Measurements from ENCODE around the gene LAMB4. TPM values are rescaled to one million over a fixed set of nuclear protein-coding genes. Genes with fewer than 3 reads are reported as not detected.

The LAMB4 gene
- total and polyA plus RNA-seq, 2 of the 8 experiments (the other 6 are each of a cell fraction or from before 2014, with no cell fraction given): not detected

- Histone ChIP-seq H3K23ac (ENCODE audit: insufficient read length) (no peak overlapping the region), H3K56ac (replicated peaks; ENCODE audit: insufficient read length, low read depth, low read length) (no peak overlapping the region), H2AFZ (ENCODE audit: low read length) (no peak overlapping the region), H4K5ac (ENCODE audit: insufficient read length, low read depth, low read length) (no peak overlapping the region), H3K79me1 (ENCODE audit: low read depth, low read length) (no peaks in the 10 kb centered on the region), H3K4me1 (replicated peaks in 1 of 4; ENCODE audit: control insufficient read depth in 3 of 4, insufficient read depth in 4 of 4, low read length in 3 of 4) (no peaks in the 10 kb centered on the region), H4K20me1 (replicated peaks in 1 of 2; ENCODE audit: control insufficient read depth in 1 of 2, insufficient read depth in 2 of 2, low read length in 2 of 2) (no peaks in the 10 kb centered on the region), H3K4ac (replicated peaks; ENCODE audit: insufficient read length, low read depth, low read length) (no peak overlapping the region), H2AK5ac (ENCODE audit: low read depth, low read length) (no peak overlapping the region), H3K9ac (replicated peaks in 1 of 4; ENCODE audit: extremely low read depth in 1 of 4, low read depth in 3 of 4, low read length in 3 of 4) (no peak overlapping the region), H2BK12ac (ENCODE audit: low read depth, low read length) (no peak overlapping the region), H2BK20ac (ENCODE audit: low read length) (no peak overlapping the region), H3K18ac (ENCODE audit: extremely low read depth, low read length) (no peak overlapping the region), H2BK5ac (ENCODE audit: low read depth, low read length) (no peak overlapping the region), H3K23me2 (ENCODE audit: low read depth, low read length) (no peaks in the 10 kb centered on the region), H4K91ac (replicated peaks; ENCODE audit: insufficient read length, low read length) (no peak overlapping the region), H3K27ac (ENCODE audit: low read depth, low read length) (no peak overlapping the region), H4K8ac (ENCODE audit: extremely low read depth, insufficient read depth, low read length) (no peak overlapping the region), H3K4me2 (ENCODE audit: insufficient read depth in 1 of 2, low read depth in 2 of 2, low read length in 2 of 2) (no peak overlapping the region), H2BK15ac (ENCODE audit: low read length) (no peak overlapping the region), H3K9me3 (ENCODE audit: insufficient read depth in 2 of 2, low read depth in 1 of 2, low read length in 1 of 2) (no peaks in the 10 kb centered on the region), H3K14ac (ENCODE audit: insufficient read length) (no peak overlapping the region), H3K27me3 (replicated peaks in 1 of 4; ENCODE audit: control insufficient read depth in 3 of 4, extremely low read depth in 1 of 4, insufficient read depth in 3 of 4, low read length in 3 of 4) (no peaks in the 10 kb centered on the region), H3K36me3 (ENCODE audit: control insufficient read depth in 2 of 4, insufficient read depth in 4 of 4, low read length in 3 of 4) (no peaks in the 10 kb centered on the region), H3K79me2 (ENCODE audit: control insufficient read depth in 1 of 2, insufficient read depth in 2 of 2, low read length in 2 of 2) (no peaks in the 10 kb centered on the region), H3K4me3 (ENCODE audit: extremely low read depth in 1 of 4, insufficient read depth in 2 of 4, low read depth in 3 of 4, low read length in 4 of 4) (no peak overlapping the region), H2BK120ac (replicated peaks; ENCODE audit: low read depth, low read length) (no peak overlapping the region)
- ChIA-PET CTCF (ENCODE audit: partially characterized antibody) (interaction anchor here (1.6 kb wide), 1 partner anchor 345 kb away, joined by 7 read pairs; no protein-coding TSS in a partner anchor), POLR2A (ENCODE audit: partially characterized antibody) (no interaction called here)
- no peak for TF ChIP-seq JUN (IDR thresholded peaks at IDR 0.05; ENCODE audit: low read depth, low read length)
- TF ChIP-seq SP1 (IDR thresholded peaks at IDR 0.05; ENCODE audit: low read depth, low read length): no peak
- no peak for TF ChIP-seq POLR2A (IDR thresholded peaks at IDR 0.05; ENCODE audit: control extremely low read depth in 1 of 2, low read depth in 2 of 2, low read length in 2 of 2)
- no peak for TF ChIP-seq TBP (IDR thresholded peaks at IDR 0.05; ENCODE audit: low read depth, low read length)
- no peak for TF ChIP-seq ZNF274 (IDR thresholded peaks at IDR 0.05; ENCODE audit: borderline replicate concordance, extremely low read depth, low read length)
- TF ChIP-seq PHF8 (conservative IDR thresholded peaks at IDR 0.05; ENCODE audit: low read depth, low read length): no peak
- TF ChIP-seq RAD21 (IDR thresholded peaks at IDR 0.05 in 1 of 2, conservative IDR thresholded peaks at IDR 0.05 in 1 of 2; ENCODE audit: low read depth in 2 of 2, low read length in 2 of 2): no peak
- TF ChIP-seq, protein P1, sequence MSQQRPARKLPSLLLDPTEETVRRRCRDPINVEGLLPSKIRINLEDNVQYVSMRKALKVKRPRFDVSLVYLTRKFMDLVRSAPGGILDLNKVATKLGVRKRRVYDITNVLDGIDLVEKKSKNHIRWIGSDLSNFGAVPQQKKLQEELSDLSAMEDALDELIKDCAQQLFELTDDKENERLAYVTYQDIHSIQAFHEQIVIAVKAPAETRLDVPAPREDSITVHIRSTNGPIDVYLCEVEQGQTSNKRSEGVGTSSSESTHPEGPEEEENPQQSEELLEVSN (IDR thresholded peaks at IDR 0.05): no peak
- no peak for TF ChIP-seq SRF (IDR thresholded peaks at IDR 0.05; ENCODE audit: low read depth, low read length)
- TF ChIP-seq SIX5 (IDR thresholded peaks at IDR 0.05; ENCODE audit: low read depth, low read length): no peak
- TF ChIP-seq CTCF (IDR thresholded peaks at IDR 0.05; ENCODE audit: control extremely low read depth in 1 of 3, insufficient read depth in 1 of 3, low read depth in 1 of 3, low read length in 3 of 3): no peak
- TF ChIP-seq NRF1 (IDR thresholded peaks at IDR 0.05; ENCODE audit: low read depth, low read length): no peak
- DNase-seq (ENCODE audit: low read depth in 1 of 2, low spot score in 2 of 2) (no peak), FAIRE-seq (no peak)
- WGBS, 2 experiments (ENCODE audit: extremely low coverage in 1 of 2, insufficient coverage in 1 of 2, insufficient read length in 1 of 2, insufficient replicate concordance in 2 of 2, low coverage in 1 of 2, low lambda C conversion rate in 2 of 2, missing lambda C conversion rate in 1 of 2): 55% methylated on average over 3 of the region's 3 CpGs; no CpG with 5 or more reads in 1 of the 2 experiments
Measured at GRCh38 chr7:108152198-108152597, 22.0 kb upstream of the LAMB4 start.

Data from H1 (cell line).